GM12873 (cell line): ENCODE data around the gene MMP2.

Experiments
- CTCF ChIP-seq: IDR thresholded peaks from 2 replicates; pipeline ENCODE4 v1.5.1; 2012; ENCODE audit warnings: low read depth, mild to moderate bottlenecking, moderate library complexity, low read length, control low read depth; ENCODE audit not compliant: insufficient read depth; ENCODE audit errors: missing control alignments

MMP2 gene

DNA sequence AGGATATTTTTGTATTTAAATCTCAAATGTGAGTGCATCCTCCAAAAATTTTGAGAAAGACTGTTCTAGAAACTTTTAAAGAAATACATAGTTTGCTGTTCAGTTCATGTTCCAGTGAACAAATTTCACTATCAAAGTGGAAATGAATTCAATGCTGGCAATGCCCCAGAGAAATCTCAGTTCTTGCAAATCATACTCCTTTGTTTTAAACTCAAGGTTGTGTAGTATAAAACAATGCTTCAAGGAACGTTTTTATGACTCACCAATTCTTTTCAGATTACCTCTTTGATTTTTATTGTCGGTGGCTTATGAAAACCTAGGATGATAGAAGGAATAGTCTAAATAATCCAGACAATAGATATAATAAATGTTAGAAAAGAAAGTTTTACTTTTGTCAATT, 47.4 kb downstream of the MMP2 start:
- no peak for TF ChIP-seq CTCF

GRCh38 chr16:55527885-55528284, 48.9 kb downstream of the MMP2 start:
- TF ChIP-seq CTCF: no peak

- TF ChIP-seq CTCF: no peak
These were observed 50.0 kb downstream of the MMP2 start for GRCh38 chr16:55529018-55529417.

DNA sequence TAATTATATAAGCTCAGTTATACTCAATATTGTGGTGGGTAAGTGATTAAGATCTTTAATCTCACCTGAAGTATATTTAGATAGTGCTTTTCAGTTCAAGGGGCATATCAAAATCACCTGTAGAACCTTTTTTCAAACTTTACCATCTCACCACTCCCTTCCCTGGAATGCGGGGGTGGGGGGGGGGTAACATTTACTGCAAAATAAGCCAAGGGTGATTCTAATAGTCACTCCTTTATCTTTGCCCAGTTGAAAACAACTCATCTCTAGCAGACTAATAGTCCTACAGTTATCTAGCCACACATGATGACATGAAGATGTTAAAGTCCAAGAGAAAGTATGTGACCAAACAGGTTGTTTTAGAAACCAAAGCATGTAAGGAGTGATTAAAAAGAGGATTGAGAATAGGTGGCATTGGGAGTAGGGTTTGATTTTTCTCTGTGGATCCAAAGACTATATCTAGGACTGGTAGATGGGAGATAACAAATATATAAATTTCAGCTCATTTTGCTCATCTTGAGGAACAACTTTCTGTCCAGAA, 51.4 kb downstream of the MMP2 start:
- no peak for TF ChIP-seq CTCF

- no peak for TF ChIP-seq CTCF
These were observed 53.2 kb downstream of the MMP2 start for GRCh38 chr16:55532227-55532626.

DNA sequence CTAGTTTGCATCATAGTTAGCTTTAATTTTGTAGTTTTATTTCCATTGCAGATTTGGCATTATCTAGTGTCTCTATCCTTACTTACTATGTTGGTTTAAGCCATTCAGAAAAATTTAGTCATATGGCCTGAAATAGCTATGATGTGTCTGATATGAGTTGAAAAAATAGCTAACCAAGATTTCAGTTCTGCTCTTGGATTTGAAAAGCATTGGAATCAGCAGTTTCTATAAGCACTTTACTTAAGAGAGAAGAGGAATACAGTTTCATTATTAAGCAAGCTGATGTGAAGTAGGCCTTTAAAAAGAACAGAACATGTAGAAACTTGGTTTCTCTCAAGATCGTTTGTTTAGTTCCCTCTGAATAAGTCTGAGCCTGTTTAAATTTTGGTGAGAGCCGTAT, 55.8 kb downstream of the MMP2 start:
- no peak for TF ChIP-seq CTCF

DNA sequence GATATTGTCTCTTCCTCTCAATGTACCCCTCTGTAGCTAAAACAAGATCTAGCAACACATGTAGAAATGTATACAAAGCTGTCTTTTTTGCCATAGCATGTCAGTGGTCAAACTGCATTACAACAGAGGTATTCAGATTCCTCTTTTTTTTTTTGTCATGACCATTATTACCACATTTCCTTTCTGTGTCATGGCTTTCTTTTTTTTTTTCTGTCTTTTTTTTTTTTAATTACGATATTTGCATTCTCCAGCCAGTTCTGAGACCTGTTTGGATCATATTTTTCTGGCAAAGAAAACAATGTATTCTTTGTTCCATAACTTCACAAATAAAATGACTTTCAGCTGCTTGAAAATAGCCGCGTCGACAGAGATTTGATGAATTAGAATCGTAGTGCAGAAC, 60.1 kb downstream of the MMP2 start:
- no peak for TF ChIP-seq CTCF

DNA sequence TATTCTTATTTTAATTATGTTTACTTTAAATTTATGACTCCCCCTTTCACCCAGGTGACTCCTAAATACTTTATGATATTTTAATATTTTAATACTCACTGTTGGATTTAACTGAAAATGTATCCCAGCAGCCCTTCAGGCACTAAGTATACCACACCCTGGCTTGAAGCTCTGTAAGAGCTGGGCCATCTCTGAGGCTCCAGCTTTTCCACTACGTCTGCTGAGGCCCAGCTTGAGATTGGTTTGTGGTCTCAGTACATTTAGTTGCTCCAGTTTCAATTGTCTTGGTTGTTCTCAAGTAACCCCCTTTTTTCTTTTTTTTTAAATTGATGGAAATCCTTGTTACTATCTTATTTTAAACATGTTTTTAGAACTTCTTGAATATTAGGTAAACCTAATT, 60.5 kb downstream of the MMP2 start:
- no peak for TF ChIP-seq CTCF
